Muscle layer of colon (tissue), 2 donors: ENCODE measurements around the gene SOBP.

Source experiments
- H3K27ac ChIP-seq: one replicate; pipeline ENCODE4 v1.7.0; 2013; ENCODE audit warnings: low read depth, mild to moderate bottlenecking, low read length, moderate library complexity
- H3K27me3 ChIP-seq, 2 donors: one replicate each; pipeline ENCODE4 v1.7.0; 2013; ENCODE audit warnings: low read length in 2 of 2, mild to moderate bottlenecking in 2 of 2; ENCODE audit not compliant: insufficient read depth in 2 of 2, control insufficient read depth in 1 of 2
- H3K36me3 ChIP-seq: one replicate; pipeline ENCODE4 v1.7.0; 2013; ENCODE audit warnings: mild to moderate bottlenecking, low read length; ENCODE audit not compliant: insufficient read depth
- H3K4me1 ChIP-seq: one replicate; pipeline ENCODE4 v1.7.0; 2013; ENCODE audit warnings: mild to moderate bottlenecking, low read length; ENCODE audit not compliant: insufficient read depth
- H3K4me3 ChIP-seq, 2 donors: one replicate each; pipeline ENCODE4 v1.7.0; 2013; ENCODE audit warnings: low read length in 2 of 2, low read depth in 1 of 2, mild to moderate bottlenecking in 1 of 2, moderate library complexity in 1 of 2
- H3K9ac ChIP-seq: one replicate; pipeline ENCODE4 v1.7.0; 2013; ENCODE audit warnings: low read length
- H3K9me3 ChIP-seq: one replicate; pipeline ENCODE4 v1.7.0; 2013; ENCODE audit warnings: mild to moderate bottlenecking, low read length
- donor health status: abdominal sarcoma.
- donor health status: Adenocarcinoma of cecum.

SOBP gene

DNA sequence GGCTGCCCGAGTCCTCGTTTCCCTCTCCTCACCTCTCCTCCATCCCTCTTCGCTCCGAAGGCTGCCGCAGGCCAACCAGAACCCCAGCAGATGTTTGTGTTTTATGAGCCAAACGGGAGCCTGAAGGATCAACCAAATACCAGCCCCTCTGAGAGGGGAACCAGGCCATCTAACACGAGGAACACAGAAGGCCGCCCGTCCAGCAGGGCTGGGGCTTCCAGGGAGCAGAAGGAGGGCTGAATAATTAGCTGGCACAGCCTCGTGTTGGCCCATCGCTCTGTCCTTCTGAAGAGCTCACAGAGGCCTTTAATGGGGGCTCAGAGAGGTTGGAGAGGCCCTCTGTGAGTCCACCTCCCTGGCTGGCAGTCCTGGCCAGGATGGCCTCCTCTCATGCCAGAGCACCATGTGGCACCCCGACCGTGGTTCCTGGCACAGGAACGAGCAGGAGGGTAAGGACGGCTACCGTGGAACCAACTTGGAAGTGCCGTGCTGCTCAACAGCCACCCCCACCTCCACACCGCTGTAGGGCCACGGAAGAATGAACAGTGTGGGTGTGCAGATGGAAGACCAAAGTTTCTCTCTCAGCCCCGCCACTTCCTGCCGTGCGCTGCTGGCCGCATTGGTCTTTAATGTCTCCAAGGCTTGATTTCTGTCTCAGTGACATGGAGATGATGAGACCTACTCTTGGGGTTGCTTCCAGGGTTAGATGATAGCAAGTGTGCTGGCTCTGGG lies 179.0 kb downstream of the SOBP start:
- H3K4me1 ChIP-seq: peaks cover 10% of the 10 kb centered on the region

DNA sequence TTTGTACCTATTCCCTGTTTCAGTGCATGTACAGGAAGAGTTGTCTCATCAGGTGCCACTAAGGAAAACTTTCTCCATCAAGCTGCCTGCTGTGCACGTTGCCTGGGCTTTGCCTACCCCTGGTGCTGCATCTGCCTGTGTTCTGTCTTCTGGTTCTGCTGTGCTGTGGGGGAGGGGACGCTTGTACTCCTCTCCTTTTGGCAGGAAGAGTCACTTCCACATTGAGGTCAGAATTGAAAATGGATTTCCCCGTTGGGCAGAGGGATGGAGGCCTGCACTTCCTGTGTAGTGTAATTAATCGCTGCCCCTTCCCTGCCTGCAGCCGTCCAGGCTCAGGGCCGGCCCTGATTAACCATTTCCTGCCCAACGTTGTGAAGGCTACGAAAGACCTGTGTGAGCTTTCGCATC lies 180.9 kb downstream of the SOBP start:
- no peak overlapping the region for H3K4me3 ChIP-seq
- H3K36me3 ChIP-seq: no peaks in the 10 kb centered on the region
- H3K4me1 ChIP-seq: peaks cover 18% of the 10 kb centered on the region
- no peak overlapping the region for H3K27ac ChIP-seq
- no peaks in the 10 kb centered on the region for H3K9me3 ChIP-seq
- H3K9ac ChIP-seq: no peak overlapping the region
- H3K27me3 ChIP-seq: no peaks in the 10 kb centered on the region

More for the DNA sequence above, 179.0 kb downstream of the SOBP start:
- H3K27me3 ChIP-seq: no peaks in the 10 kb centered on the region
- H3K9me3 ChIP-seq: no peaks in the 10 kb centered on the region
- H3K27ac ChIP-seq: no peak overlapping the region
- H3K36me3 ChIP-seq: no peaks in the 10 kb centered on the region
- no peak overlapping the region for H3K4me3 ChIP-seq
- H3K9ac ChIP-seq: no peak overlapping the region

DNA sequence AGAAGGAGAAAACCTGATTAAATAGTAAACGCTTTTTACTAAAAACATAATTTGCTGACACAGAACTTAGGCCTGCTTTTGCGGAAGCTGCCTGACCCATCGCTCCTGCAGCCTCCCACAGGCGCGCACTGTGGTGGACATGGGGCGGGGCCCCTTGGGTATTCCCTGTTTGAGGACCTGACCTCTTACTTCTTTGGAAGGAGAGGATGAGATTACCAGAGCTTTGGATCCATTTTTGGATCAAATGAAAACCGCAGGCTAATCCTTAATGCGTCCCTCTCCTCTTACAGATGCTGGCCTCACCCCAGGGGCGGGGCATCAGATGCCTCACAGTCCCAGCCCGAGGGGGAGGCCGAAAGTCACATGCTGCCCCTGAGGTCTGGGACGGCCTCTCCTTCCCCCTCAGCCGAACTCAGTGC lies 183.2 kb downstream of the SOBP start:
- Histone ChIP-seq H3K4me1 (peaks cover 19% of the 10 kb centered on the region), H3K27me3 (no peaks in the 10 kb centered on the region)

DNA sequence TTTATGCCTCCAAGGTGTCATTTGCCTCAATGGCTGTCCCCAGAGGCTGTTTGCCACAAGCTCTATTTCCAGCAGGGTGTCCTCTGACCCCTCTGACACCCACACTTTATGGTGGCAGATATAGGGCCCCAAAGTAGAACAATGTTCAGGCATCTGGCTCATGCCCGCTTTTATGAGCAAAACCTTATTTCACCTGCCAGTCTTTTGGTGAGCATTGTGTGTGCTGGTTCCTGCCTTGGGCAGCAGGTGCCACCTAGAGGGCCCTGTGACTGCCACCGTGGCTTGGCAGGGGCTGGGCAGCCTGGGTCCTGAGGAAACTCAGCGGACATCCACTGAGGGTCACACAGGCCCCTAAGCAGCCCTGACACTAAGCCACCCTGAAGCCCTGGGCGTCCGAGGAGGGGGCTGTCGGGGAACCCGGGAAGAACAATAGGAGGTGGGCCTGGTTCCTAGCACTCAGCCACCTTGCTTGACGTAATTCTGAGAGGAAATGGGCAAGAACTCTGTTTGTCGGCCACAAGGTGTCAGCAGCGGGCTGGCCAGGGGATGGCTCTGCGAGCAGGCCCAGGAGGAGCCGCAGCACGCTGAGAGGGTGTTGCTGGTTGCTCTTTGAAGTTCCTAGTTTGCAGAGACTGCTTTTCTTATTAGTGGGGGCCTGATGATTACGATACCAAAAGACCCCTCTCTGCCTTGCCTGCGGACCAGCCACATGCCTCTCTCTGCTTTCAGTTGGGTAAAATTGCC lies 185.2 kb downstream of the SOBP start:
- peaks cover 19% of the 10 kb centered on the region for H3K4me1 ChIP-seq
- no peaks in the 10 kb centered on the region for H3K9me3 ChIP-seq
- no peak overlapping the region for H3K9ac ChIP-seq
- no peaks in the 10 kb centered on the region for H3K27me3 ChIP-seq
- no peaks in the 10 kb centered on the region for H3K36me3 ChIP-seq
- no peak overlapping the region for H3K27ac ChIP-seq
- H3K4me3 ChIP-seq: no peak overlapping the region

More for the DNA sequence above, 183.2 kb downstream of the SOBP start:
- Histone ChIP-seq H3K36me3 (no peaks in the 10 kb centered on the region), H3K9ac (no peak overlapping the region), H3K4me3 (no peak overlapping the region), H3K9me3 (no peaks in the 10 kb centered on the region), H3K27ac (no peak overlapping the region)

DNA sequence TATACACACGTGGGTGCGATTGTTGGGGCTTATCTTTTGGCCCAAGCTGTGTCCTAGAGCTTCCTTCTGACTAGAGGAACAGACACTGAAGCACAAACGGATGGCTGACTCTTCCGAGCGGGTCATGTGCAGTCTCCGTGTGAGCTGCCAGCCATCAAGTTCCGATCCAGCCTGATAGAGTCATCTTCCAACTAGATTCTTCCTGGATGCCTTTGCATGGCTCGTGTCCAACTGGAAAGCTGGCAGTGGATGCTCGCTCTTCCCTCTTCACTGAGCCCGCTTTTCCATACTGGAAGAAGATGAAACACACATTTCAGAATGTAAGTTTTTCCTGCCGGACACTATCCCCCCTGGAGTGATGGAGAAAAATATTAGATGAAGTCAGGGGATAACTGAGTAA lies 186.1 kb downstream of the SOBP start:
- Histone ChIP-seq H3K4me1 (peaks cover 15% of the 10 kb centered on the region), H3K36me3 (no peaks in the 10 kb centered on the region), H3K27ac (no peak overlapping the region), H3K4me3 (no peak overlapping the region), H3K9me3 (no peaks in the 10 kb centered on the region), H3K27me3 (no peaks in the 10 kb centered on the region), H3K9ac (no peak overlapping the region)

DNA sequence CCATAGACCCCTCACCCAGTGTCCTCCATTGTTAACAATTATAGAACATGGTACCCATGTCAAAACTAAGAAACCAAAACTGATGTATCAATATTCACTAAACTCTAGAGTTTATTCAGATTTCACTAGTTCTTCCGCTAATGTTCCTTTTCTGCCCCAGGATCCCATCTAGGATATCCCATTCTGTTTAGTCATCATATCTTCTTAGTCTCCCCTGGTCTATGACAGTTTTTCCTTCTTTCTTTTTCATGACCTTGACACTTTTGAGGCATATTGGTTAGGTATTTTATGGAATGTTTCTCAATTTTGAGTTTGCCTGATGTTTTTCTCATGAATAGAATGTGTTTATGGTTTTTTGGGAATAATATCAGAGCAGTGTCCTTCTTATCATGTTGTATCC lies 187.5 kb downstream of the SOBP start:
- no peaks in the 10 kb centered on the region for H3K9me3 ChIP-seq
- no peaks in the 10 kb centered on the region for H3K27me3 ChIP-seq
- no peak overlapping the region for H3K27ac ChIP-seq

DNA sequence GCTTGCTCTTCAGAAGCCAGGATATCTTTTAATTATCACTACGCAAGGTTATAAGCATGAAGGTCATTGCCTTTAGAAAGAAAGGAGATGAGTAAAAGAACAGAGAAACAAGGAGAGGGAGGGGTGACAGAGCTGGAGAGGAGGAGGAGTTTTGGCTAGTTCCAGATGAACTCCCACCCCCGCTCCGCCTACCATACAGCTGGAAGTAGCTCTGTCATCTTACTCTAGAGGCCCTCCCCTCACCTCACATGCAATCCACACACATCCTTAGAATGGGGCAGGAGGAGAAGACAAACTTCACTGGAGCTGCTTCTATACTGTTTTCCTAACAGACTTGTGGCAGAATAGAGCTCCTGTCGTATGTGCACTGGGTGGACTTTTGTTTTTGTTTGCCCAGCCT lies 189.5 kb downstream of the SOBP start:
- no peaks in the 10 kb centered on the region for H3K27me3 ChIP-seq
- H3K9ac ChIP-seq: no peak overlapping the region
- H3K4me1 ChIP-seq: peaks cover 10% of the 10 kb centered on the region
- no peak overlapping the region for H3K4me3 ChIP-seq
- H3K9me3 ChIP-seq: no peaks in the 10 kb centered on the region
- no peak overlapping the region for H3K27ac ChIP-seq
- H3K36me3 ChIP-seq: no peaks in the 10 kb centered on the region

More for the DNA sequence above, 187.5 kb downstream of the SOBP start:
- Histone ChIP-seq H3K9ac (no peak overlapping the region), H3K36me3 (no peaks in the 10 kb centered on the region), H3K4me1 (peaks cover 10% of the 10 kb centered on the region), H3K4me3 (no peak overlapping the region)

DNA sequence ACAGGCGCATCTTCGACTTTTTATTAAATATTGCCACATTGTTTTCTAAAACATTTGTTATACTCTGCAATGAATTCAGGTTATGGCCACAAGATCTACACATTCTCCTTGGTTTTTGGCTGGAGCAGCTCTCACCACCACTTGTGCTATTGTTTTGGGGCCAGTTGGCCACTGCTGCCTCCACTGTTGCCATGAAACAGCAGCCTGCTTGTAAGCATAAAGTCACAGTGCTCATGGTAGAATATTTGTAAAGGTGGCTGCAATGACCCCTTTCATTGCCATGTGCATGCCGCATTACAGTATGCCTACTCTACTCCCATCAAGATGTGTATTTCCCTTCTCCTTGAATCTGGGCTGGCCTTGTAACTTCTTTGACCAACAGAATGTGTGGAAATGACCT lies 192.8 kb downstream of the SOBP start:
- Histone ChIP-seq H3K9ac (no peak overlapping the region), H3K9me3 (no peaks in the 10 kb centered on the region), H3K36me3 (no peaks in the 10 kb centered on the region), H3K27me3 (no peaks in the 10 kb centered on the region), H3K27ac (no peak overlapping the region), H3K4me1 (no peaks in the 10 kb centered on the region), H3K4me3 (no peak overlapping the region)

DNA sequence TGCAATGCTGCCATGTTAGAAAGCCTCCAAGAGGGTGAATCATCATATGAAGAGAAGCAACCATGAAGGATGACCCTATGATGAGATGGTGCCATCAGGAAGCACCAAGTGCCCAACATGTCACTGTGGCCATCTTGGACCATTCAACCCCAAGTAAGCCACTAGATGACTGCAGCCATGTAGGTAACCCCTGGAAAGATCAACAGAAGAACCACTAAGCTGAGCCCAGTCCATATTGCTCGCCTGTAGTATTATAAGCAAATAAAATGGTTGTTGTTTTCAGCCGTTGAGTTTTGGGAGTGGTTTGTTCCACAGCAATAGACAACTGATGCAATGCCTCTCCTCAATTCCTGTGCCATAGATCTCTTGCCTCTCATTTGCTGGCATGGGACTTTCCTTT lies 193.3 kb downstream of the SOBP start:
- no peaks in the 10 kb centered on the region for H3K27me3 ChIP-seq
- no peak overlapping the region for H3K4me3 ChIP-seq
- H3K4me1 ChIP-seq: no peaks in the 10 kb centered on the region
- no peaks in the 10 kb centered on the region for H3K9me3 ChIP-seq
- H3K9ac ChIP-seq: no peak overlapping the region
- H3K36me3 ChIP-seq: no peaks in the 10 kb centered on the region
- H3K27ac ChIP-seq: no peak overlapping the region

DNA sequence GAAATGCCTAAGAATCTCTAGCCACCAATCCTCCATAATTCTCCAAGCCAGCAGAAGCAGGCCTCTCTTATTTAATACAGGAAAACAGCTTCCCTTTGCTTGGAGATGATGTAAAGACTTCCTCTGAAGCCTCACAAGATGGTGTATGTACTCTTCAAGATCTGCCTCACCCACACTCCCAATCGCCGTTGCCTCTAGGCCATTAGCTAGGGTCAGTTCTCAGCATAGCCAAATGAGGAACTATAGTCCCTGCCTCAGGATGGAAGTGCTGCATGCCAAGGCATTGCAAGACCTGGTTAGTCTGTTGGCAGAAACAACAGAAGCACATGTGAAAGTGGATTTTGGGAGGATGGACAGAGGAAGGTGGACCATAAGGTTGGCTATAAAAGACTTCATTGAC lies 195.1 kb downstream of the SOBP start:
- Histone ChIP-seq H3K9ac (no peak overlapping the region), H3K9me3 (no peaks in the 10 kb centered on the region), H3K27me3 (no peaks in the 10 kb centered on the region), H3K4me1 (no peaks in the 10 kb centered on the region), H3K4me3 (no peak overlapping the region), H3K36me3 (no peaks in the 10 kb centered on the region), H3K27ac (no peak overlapping the region)

DNA sequence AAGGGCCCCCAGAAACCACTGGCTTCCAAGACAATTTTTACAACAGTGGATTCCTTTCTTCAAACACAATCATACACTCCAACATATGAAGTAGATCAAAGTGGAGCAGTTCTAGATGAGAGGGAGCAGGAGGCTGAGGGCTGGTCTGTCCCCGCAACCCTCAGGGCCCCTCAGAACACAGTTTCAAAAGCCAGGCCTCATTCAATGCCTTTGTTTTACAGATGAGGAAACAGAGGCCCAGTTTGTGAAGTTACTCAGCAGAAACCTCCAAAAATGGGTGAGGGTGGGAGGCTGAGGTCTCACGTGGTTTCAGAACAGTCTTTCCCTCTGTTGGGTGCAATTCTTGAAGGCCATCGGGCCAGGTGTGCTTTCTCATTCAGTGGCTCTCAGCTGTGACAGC lies 199.3 kb downstream of the SOBP start:
- H3K27me3 ChIP-seq: no peaks in the 10 kb centered on the region
- no peaks in the 10 kb centered on the region for H3K4me1 ChIP-seq
- H3K4me3 ChIP-seq: no peak overlapping the region
- no peaks in the 10 kb centered on the region for H3K36me3 ChIP-seq
- H3K9ac ChIP-seq: no peak overlapping the region
- no peak overlapping the region for H3K27ac ChIP-seq
- H3K9me3 ChIP-seq: no peaks in the 10 kb centered on the region
